Activated T-cell treated with anti-CD3 and anti-CD28 coated beads, Interleukin-2, amount 50 U/mL, for 1 hour (primary cell): ENCODE data around the gene UBE2Q2.
"Not testable (repeated sequence)": the region's sequence is repeated elsewhere in the genome, so short reads cannot be mapped to it uniquely, and the experiment has no call there.

ENCODE experiments used
- DNase-seq: peaks from one replicate; pipeline ENCODE4 v3.0.0-alpha.2; 2020

Gene UBE2Q2

DNA sequence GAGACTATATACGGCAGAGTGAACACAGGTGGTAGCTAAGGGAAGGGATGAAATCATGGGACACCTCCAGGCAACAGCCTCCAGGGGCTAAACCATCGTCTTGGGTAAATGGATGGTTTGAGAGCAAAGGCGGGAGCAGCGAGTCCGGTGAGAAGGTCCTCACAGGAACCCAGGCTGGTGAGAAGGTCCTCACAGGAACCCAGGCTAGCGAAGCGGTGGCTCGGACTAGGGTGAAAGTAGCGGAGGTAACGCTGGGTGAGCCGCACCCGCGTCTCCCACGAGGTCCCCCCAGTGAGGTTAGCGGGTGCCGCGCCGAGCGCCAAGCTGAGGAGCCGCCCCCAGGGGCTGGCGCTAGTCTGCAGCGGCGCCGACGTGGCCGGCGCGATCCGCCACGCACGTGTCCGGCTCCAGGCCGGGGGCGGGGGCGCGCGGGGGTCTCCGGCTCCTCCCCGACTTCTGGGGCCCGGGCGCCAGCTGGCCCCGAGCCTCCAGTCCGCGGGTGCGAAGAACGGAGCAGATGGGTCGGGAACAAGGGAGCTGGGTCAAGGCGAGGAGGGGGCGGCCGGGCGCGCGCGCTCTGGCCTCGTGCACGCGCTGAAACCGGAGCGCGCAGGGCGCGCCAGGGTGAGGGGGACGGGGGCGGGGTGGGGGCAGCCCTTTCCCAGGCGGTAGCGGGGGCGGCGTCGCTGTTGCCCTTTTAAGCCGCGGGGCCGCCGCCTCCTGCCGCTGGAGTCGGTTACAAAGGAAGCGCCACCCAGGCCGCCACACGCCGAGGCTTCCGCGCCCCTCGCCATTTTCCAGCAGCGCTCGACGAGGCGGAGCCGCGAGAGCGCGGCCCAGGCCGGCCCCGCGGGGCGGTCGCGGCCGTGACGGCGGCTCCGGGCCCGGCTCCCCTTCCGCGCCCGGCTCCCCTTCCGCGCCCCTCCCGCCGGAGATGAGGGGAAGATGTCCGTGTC, at the start of gene UBE2Q2:
UBE2Q2 (plus strand) TSS at position 726 of the 956 bp plus-strand sequence; CDS start at position 946, 220 bp downstream.
- DNase-seq = peak; percentile 77

GRCh38 chr15:75796321-75796720, 46.9 kb upstream of the UBE2Q2 start:
- DNase-seq = no peak

GRCh38 chr15:75797146-75797545, 46.1 kb upstream of the UBE2Q2 start:
- not testable (repeated sequence) for DNase-seq

DNA sequence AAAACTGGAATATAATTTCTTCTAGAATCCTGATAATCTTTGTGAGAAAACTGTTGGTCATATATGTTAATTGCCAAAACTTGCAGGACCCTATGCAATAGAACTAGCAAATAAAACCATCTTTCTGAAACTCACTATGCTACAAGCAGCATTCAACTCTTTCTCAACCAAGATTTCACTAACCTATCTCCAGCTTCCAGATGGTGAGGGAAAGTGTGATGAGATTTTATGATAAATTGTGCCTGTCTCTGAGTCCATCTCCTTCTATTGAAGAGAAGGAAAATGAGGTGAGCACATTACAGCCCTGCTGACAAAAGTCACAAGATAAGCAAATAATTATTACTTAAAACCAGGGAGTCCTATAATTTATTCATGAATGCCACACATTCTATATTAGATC, 44.1 kb upstream of the UBE2Q2 start:
- no peak for DNase-seq

DNA sequence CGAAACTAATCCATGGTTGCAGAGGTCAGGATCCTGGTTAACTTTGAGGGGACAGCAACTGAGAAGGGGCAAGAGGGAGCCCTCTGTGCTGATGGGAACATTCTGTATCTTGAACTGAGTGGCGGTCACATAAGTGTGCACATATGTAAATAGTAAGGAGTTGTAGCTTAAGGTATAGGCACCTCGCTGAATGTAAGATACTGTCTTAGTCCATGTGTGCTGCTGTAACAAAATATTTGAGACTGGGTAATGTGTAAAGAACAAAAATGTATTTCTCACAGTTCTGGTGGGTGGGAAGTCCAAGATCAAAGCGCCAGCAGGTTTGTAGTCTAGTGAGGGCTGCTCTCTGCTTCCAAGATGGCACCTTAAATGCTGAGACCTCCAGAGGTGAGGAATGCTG, 42.8 kb upstream of the UBE2Q2 start:
- not testable (repeated sequence) for DNase-seq

DNA sequence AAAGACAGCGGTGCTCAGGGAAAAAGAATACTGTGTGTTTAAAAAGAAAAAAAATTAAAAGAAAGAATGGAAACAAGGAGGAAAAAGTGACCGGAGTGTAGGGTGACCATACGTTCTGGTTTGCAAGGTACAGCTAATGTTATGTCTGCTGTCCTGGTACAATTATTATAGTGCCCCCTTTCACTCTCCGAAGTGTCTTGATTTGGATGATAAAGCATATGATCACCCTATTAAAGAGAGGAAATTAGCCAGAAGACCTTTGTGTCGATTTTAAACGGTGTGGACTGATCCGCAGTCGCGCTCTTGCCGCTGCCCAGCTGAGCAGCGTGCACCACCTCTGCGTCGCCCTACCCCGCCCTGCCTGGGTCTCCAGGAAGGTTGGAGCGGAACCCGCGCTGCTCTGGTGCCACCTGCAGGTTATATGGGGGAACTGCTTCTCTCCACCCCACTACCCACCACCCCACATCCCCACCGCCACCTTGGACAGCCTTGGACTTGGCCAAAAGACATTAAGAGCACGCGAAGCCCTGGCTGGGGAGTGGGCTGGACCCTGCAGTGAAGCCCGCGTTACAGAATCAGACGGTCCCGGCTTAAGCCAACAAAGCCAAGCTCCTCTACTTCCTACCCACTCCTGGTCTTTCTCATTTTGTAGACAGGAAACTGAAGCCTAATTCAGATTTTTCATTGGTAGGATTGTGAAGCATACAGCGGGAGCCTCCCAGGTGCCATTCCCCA, 41.2 kb upstream of the UBE2Q2 start:
- peak; percentile 80 for DNase-seq

- not testable (repeated sequence) for DNase-seq
Measured at GRCh38 chr15:75807486-75807885, 35.8 kb upstream of the UBE2Q2 start.

- DNase-seq = not testable (repeated sequence)
Measured at GRCh38 chr15:75808009-75808408, 35.2 kb upstream of the UBE2Q2 start.

GRCh38 chr15:75808563-75808962, 34.7 kb upstream of the UBE2Q2 start:
- no peak for DNase-seq

DNA sequence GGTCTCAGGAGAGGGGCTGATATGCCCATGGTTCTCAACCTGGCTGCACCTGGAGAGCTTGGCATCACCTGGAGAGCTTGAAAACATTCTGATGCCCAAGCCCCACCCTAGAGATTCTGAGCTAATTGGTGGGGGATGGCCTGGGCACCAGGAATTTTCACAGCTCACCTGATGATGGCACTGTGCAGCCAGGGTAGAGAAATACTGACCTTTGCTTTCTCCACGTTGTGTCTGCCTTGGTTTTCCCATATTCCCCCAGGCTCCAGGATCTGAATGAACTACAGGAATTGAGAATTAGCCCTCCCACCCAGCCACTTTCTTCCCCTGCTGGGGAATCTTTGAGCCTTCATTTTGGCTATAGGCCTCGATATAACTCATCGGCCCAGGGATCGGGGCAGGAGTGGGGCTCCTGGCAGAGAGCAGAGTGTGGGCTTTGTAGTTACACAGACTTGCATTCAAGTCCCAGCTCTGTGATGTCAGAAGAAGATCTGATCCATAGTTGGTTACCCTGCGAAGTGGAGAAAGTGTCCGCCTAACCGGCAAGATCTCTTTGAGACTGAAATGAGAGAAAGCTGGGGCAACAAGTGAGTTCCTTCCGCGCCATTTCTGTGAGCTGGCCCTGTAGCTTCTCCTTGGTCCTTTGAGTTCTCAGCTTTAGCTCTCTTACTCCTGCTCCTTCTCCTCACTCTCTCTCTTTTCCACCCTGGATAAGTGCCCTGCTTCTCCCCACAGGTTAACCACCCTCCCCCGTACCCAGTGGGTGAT, 33.1 kb upstream of the UBE2Q2 start:
- no peak for DNase-seq

DNA sequence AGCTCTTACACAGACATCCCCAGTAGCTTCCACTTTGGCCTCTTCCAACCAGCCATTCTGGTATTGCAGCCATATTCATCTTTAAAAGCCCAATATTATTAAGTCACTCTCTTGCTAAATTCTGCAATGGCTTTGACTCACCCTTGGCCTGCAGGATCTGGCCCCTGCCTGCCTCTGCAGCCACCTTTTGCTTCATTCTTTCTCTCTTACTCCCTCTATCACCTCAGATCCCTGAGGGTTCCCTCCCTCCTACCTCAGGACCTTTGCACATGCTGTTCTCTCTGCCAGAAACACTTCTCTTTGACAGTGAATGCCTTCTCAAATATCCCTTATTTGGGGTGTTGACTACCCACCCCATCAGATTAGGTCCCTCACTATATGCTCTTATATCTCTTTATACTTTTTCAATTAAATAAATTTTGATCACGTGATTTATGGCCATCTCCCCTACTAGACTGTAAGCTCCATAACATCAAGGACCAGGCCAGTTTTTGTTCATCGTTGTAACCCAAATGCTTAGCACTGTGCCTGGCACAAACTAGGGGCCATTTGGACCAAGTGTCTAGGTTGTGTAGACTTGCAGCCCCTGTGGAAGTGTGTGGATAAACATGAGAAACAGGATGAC, 32.3 kb upstream of the UBE2Q2 start:
- no peak for DNase-seq

GRCh38 chr15:75811626-75812025, 31.6 kb upstream of the UBE2Q2 start:
- no peak for DNase-seq

DNA sequence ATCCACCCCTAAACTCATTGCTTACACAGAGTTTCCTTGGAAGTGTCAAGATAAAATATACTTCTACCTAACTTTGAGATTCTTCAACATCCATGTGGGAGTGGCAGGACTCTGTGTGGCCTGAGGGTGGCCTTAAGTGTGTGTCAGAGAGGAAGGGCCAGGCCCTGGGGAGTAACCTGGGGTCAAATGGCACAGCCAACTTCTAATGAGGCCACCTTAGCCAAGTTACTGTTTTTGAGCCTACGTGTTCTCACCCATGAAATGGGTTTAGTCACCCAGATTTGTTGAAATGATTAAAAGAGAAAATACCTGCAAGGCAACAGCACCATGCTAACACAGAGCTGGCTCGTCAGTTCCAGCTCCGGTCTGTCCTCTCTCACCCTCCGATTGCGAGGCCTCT, 28.5 kb upstream of the UBE2Q2 start:
- DNase-seq = no peak

- no peak for DNase-seq
Measured at GRCh38 chr15:75815811-75816719, 27.2 kb upstream of the UBE2Q2 start.

DNA sequence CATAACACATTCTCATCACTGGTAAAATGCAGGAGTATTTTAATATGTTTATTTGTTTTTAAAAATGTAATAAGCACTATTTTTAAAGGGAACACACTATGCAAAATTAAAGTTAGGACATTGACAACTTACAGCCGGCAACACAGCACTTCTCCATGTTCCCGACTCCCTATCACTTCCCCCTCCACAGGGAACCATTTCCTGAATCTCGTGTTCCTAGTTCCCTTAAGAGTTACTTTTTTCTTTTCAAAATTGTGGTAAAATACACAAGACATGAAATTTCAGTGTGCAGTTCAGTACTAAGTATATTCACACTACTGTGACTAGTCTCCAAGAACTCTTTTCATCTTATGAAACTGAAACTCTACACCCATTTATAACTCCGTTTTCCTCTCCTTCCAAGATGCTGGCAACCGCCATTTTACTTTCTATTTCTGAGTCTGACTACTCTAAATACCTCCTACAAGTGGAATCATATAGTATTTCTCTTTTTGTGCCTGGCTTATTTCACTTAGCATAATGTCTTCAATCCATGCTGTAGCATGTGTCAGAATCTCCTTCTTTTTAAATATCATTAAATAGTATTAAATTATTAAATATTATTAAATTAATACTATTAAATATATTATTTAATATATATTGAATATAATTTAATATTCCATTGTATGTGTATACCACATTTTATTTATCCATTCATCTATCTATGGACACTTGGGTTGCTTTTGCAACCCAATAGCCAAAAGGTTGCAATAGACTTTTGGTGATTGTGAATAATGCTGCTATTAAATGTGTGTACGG, 25.9 kb upstream of the UBE2Q2 start:
- no peak for DNase-seq

GRCh38 chr15:75820206-75820605, 23.0 kb upstream of the UBE2Q2 start:
- no peak for DNase-seq

DNA sequence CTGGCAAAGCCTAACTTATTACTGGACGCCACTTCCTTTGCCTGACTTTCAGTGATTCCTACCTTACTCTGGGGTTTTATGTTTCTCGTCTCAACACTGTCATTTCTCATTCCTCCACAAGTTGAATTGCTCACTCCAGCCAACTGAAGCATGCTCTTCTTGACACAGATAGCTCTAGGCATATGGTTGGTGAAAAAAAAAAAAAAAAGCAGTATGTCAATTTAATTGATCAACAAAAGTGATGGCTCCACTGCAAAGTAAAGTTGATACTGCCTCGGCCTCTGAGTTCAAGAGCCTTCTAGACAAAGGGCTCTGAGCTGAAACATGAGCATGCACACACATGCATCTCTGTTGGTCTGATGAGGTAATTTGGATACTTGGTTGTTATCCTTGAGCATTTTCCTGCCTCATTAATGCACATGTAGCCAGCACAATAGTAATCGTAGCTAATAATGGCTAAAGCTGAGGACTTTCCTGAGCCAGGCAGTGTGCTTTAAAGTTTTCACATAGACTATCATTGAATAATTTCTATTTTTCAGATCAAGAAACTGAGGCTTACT, 21.4 kb upstream of the UBE2Q2 start:
- DNase-seq = no peak

- no peak for DNase-seq
Measured at GRCh38 chr15:75822685-75823278, 20.5 kb upstream of the UBE2Q2 start.

DNA sequence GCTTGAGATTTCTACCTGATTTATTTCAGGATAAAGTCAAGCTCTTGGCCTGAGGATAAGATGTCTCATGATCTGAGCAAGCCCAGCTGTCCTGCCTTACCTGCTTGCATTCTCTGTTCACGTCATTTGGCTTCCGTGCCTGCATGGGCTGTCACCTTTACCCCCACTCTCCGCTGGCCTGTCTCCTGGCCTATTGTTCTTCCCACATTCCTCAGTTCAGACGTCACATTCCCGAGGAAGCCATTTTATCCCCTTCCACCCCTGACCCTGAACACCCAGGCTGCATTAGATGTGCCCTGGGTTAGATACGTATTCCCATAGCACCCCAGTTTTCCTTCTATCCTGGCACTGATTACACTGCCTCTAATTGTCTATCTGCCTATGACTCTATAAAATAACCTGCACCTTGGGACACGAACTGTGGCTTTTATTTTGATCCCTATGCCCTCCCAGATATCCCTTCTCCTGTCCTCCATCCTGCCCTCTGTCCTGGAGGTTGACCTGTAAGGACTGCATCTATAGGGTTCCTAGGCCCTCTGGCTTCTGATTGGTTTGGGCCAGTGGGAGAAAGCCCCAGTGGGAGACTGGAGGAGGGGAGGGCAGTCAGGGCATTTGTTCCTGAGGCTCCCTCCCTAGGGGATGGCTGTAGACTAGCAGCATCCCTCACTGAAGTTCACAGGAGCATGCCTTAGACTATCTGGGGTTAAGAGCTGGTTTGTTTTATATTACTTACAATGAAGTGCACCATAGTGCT, 19.2 kb upstream of the UBE2Q2 start:
- DNase-seq = no peak
